Activated T-helper 2 cell treated with anti-CD3 and anti-CD28 coated beads, Interferon-gamma antibody, Interleukin-2, Interleukin-4, amounts not matched to agents 10 μg/mL and 5 μg/mL and 100 μg/mL, durations not matched to agents 14 hours and 24 hours and 36 hours (primary cell): ENCODE measurements around the gene HDAC10. TPM values are rescaled to one million over a fixed set of nuclear protein-coding genes. Genes with fewer than 3 reads are reported as not detected.

Experiments
- DNase-seq: peaks from one replicate; pipeline ENCODE4 v3.0.0; 2021; ENCODE audit warnings: low spot score
- H3K27ac Mint-ChIP-seq: one replicate; pipeline ENCODE4 v1.8.0; 2021; ENCODE audit warnings: mixed read lengths
- H3K27me3 Mint-ChIP-seq: one replicate; pipeline ENCODE4 v1.8.0; 2021; ENCODE audit warnings: low read depth, mixed read lengths
- H3K36me3 Mint-ChIP-seq: one replicate; pipeline ENCODE4 v1.8.0; 2021; ENCODE audit warnings: low read depth, mixed read lengths
- H3K4me1 Mint-ChIP-seq: one replicate; pipeline ENCODE4 v1.8.0; 2021; ENCODE audit warnings: low read depth, mixed read lengths
- H3K4me3 Mint-ChIP-seq: one replicate; pipeline ENCODE4 v1.8.0; 2021; ENCODE audit warnings: low read depth, mild to moderate bottlenecking, moderate library complexity, mixed read lengths
- H3K9me3 Mint-ChIP-seq: one replicate; pipeline ENCODE4 v1.8.0; 2021; ENCODE audit warnings: mixed read lengths
- intact Hi-C: fragments of 100-400 bp; cut with micrococcal nuclease; formaldehyde crosslinking; loops from one replicate; pipeline ENCODE4 v1.15.1; 2023
- total RNA-seq: library from RNA; stranded (reverse); gene quantifications from 2 replicates; pipeline ENCODE4 v1.2.3, GENCODE V29; 2022

Gene HDAC10
- total RNA-seq, 1 donor from 2014 or later = 60.0 TPM

DNA sequence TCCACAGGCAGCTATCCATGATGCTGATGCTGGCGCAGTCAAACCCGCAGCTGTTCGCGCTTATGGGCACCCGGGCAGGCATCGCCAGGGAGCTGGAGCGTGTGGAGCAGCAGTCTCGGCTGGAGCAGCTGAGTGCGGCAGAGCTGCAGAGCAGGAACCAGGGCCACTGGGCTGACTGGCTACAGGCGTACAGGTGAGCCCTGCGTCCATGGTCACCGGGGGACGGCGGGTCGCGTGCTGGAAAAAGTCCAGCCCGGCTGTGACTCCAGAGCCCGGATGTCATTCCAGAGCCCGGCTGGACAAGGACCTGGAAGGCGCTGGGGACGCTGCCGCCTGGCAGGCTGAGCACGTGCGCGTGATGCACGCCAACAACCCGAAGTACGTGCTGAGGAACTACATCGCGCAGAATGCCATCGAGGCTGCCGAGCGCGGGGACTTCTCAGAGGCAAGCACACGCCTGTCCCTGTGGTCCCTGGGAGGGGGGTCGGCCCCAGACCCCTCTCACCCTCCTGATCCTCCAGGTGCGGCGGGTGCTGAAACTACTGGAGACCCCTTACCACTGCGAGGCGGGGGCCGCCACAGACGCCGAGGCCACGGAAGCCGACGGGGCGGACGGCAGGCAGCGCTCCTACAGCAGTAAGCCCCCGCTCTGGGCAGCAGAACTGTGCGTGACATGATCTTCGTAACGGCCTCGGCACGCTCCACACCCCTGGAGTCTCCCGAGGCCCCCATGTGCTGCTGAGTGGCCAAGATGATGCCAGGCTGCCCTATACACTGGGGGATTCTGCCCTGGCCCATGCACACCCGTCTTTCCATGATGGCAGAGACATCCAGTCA is 34.2 kb downstream of the HDAC10 start:
- Mint-ChIP-seq H3K36me3 (peaks cover 48% of the 10 kb centered on the region), H3K27ac (no peak overlapping the region)
- intact Hi-C loops = no loop called here

DNA sequence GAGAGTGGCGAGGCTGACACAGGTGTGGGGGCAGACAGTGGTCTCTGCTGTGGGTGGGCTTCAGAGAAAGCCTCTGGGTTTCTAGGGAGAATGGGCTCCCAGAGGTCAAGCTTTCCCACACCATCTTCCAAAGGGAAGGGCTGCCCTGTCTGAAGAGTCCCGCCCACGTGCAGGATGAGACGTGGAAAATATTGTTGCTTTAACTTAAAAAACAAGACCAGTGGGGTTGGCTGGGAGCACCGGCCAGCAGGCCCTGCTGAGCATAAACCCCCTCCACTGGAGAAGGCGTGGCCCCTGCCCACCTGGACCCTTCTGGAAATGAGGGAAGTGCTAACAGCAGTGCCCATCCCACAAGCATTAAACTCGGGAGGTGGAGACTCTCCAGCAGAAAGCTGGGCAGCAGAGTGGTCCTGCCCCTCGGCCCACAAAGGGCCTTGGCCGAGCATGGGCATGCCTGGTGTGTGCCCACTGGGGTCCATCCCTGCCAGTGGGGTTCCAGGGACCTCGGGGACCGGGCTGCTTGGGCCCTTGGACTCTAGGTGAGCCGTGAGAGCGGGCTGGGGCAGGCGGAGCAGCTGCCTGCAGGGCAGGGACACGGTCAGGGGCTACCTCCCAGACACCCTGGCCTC is 34.9 kb downstream of the HDAC10 start:
- Mint-ChIP-seq H3K4me1 (no peaks in the 10 kb centered on the region), H3K4me3 (no peak overlapping the region), H3K9me3 (no peaks in the 10 kb centered on the region), H3K27me3 (no peaks in the 10 kb centered on the region), H3K27ac (no peak overlapping the region), H3K36me3 (peaks cover 50% of the 10 kb centered on the region)
- DNase-seq = no peak
- intact Hi-C loops = no loop called here

More for the DNA sequence above, 34.2 kb downstream of the HDAC10 start:
- no peak for DNase-seq
- Mint-ChIP-seq H3K4me1 (no peaks in the 10 kb centered on the region), H3K4me3 (no peak overlapping the region), H3K27me3 (no peaks in the 10 kb centered on the region), H3K9me3 (no peaks in the 10 kb centered on the region)

DNA sequence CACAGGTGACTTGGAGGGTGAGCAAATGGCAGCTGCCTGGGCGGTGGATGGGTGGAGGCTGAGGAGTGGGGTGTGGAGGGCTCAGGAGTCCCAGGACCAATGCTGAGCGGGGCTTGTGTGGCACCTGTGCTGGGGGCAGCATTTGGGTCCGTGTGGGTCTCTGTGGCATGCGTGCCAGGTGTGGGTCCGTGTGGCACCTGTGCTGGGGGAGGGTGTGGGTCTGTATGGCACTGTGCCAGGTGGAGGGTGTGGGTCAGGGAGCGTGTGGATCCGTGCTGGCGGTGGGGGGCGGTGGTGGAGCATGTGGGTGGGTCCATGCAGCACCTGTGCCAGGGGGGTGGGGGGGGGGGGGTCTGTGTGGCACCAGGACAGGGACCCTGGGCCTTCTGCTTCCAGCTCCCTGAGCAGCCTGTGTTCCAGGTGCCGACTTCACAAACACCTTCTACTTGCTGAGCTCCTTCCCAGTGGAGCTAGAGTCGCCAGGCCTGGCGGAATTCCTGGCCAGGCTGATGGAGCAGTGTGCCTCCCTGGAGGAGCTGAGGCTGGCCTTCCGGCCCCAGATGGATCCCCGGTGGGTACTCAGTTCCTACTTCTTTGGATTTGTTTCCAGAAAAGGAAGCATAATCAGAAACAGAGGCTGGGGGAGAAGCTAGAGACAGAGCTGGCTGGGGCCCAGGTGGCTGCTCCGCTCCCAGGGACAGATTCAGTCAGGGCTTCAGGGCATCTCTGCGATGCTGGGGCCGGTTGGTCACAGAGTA is 35.6 kb downstream of the HDAC10 start:
- intact Hi-C loops = no loop called here
- DNase-seq = no peak
- Mint-ChIP-seq H3K27me3 (no peaks in the 10 kb centered on the region), H3K36me3 (peaks cover 48% of the 10 kb centered on the region), H3K9me3 (no peaks in the 10 kb centered on the region), H3K4me3 (no peak overlapping the region), H3K27ac (no peak overlapping the region), H3K4me1 (no peaks in the 10 kb centered on the region)

DNA sequence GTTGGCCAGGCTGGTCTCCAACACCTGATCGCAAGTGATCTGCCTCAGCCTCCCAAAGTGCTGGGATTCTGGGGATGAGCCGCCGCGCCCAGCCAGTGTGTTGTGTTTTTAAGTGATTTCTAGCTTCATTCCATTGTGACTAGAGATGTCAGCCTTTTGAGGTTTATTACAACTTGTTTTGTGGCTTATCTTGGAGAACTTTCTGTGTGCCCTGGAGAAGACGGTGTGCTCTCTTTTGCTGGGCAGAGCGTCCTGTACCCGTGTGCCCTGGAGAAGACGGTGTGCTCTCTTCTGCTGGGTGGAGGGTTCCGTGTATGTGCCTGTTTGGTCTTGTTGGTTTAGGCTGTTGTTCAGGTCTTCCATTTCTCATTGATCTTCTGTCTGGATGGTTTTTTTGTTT is 37.8 kb downstream of the HDAC10 start:
- no peak for DNase-seq
- H3K36me3 Mint-ChIP-seq = peaks cover 50% of the 10 kb centered on the region
- no peaks in the 10 kb centered on the region for H3K4me1 Mint-ChIP-seq
- no peak overlapping the region for H3K27ac Mint-ChIP-seq
- H3K4me3 Mint-ChIP-seq = no peak overlapping the region
- H3K27me3 Mint-ChIP-seq = no peaks in the 10 kb centered on the region
- no peaks in the 10 kb centered on the region for H3K9me3 Mint-ChIP-seq
- intact Hi-C loops = no loop called here

DNA sequence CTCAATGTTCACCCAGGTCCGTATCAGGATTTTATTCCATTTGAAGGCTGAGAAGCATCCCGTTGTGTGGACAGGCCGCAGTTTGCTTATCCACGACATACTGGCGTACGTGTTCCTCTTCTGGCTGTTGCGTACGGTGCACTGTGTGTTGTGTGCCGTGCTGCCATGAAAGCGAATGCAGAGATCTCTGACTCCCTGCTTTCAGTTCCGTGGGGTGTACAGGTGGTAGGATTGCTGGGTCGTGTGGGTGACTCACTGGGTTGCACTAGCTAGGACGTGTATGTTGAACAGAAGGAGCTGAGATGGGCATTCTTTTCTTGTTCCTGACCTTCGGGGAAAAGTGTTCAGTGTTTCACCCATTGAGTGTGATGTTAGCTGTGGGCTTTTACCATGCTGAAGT is 39.9 kb downstream of the HDAC10 start:
- Mint-ChIP-seq H3K4me1 (no peaks in the 10 kb centered on the region), H3K27ac (no peak overlapping the region), H3K36me3 (peaks cover 50% of the 10 kb centered on the region), H3K27me3 (no peaks in the 10 kb centered on the region), H3K4me3 (no peak overlapping the region), H3K9me3 (no peaks in the 10 kb centered on the region)
- intact Hi-C loops = no loop called here
- DNase-seq = no peak

DNA sequence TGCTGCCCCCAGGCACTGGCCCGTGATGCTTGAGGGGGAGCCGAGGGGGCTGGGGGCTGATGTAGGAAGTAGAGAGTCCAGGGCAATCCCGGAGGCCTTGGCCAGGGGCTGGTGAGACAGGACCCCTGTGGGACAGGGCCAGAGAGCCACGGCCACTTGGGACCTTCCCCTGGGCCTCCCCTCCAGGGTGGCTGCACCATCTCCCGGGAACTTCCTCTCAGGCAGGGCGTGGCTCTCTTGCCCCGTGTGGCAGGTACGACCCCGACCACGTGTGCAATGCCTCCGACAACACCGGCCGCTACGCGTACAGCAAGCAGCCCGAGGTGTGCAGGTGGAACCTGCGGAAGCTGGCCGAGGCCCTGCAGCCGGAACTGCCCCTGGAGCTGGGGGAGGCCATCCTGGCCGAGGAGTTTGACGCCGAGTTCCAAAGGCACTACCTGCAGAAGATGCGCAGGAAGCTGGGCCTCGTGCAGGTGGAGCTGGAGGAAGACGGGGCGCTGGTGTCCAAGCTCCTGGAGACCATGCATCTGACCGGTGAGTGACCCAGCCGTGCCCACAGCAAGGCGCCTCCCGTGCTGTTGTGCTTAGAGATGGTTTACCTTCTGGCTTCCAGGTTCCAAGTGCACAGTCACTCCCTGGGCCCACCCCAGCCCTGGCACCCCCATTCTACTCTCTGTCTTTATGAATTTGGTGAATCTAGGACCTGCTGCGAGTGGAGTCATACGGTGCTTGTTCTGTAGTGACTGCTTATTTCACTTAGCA is 40.5 kb downstream of the HDAC10 start:
- Mint-ChIP-seq H3K36me3 (peaks cover 46% of the 10 kb centered on the region), H3K4me3 (no peak overlapping the region), H3K4me1 (no peaks in the 10 kb centered on the region), H3K27ac (no peak overlapping the region), H3K27me3 (no peaks in the 10 kb centered on the region), H3K9me3 (no peaks in the 10 kb centered on the region)
- DNase-seq = no peak
- intact Hi-C loops = loop anchor here (1.0 kb wide), 1 partner anchor 61 kb away; no protein-coding TSS in a partner anchor

DNA sequence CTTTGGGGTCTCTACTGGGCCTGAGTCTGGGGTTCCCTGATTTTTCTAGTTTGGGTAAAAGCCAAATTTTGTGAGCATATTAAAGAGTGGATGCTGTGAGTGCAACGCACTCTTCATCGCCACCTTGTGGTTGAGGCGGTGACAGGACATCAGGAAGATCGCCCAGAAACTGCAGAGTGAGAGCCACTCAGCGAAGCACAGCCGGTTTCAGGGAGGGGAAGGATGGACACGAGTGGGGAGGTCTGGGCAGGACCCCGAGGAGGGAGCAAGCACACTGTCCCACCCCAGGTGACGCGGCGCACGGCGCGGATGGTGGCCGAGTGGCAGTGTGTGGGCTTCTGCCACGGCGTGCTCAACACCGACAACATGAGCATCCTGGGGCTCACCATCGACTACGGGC is 41.2 kb downstream of the HDAC10 start:
- intact Hi-C loops = loop anchor here (1.0 kb wide), 1 partner anchor 61 kb away; no protein-coding TSS in a partner anchor
- Mint-ChIP-seq H3K27me3 (no peaks in the 10 kb centered on the region), H3K4me3 (no peak overlapping the region), H3K4me1 (no peaks in the 10 kb centered on the region), H3K9me3 (no peaks in the 10 kb centered on the region), H3K36me3 (peaks cover 47% of the 10 kb centered on the region), H3K27ac (peak overlapping the region; percentile 0)
- DNase-seq = peak; percentile 55

DNA sequence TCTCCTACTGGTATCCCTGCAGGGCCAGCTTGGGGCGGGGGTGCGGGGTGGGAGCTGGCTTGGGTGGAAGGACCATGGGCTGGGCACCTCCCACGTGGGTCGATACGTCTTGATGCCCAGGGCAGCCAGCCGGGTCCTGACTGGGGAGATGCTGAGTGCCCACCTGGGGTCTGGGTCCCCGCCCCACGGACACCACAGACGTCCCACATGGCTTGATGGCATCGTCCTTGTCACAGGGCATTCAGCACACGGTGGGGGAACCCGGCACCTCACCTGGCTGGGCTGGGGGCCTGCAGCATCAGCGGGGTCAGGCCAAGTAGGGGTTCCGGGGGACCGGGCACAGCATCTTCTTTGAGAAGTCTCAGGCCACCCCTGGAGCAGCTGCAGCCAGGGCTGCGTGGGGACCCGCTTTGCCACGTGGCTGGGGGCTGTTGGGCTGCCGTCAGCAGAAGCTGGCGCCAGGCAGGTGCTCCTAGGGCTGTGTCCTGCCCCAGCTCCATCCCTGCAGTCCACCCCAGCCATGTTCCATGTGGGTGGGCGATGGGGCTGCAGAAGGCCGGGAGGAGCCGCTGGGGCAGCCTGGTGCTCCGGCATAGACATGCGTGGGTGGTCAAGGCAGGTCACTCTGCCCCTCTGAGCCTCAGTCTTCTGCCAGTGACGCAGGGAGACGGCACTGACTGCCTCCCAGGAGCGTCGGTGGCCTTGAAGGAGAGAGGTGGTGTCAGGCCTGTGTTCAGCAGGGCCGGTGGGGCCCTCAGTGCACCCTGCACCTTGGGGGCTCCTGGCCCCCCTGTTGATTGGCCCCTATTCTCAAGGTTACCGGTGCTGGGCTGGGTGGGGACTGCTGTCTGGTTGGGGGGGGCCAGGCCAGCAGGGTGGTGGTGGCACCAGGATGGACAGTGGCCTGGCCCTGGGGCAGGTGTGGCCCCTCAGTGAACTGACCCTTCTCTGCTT is 41.8 kb downstream of the HDAC10 start:
- Mint-ChIP-seq H3K27ac (peak overlapping the region; percentile 0), H3K36me3 (peaks cover 46% of the 10 kb centered on the region), H3K27me3 (no peaks in the 10 kb centered on the region), H3K4me1 (no peaks in the 10 kb centered on the region), H3K9me3 (no peaks in the 10 kb centered on the region), H3K4me3 (no peak overlapping the region)
- intact Hi-C loops = no loop called here
- no peak for DNase-seq

DNA sequence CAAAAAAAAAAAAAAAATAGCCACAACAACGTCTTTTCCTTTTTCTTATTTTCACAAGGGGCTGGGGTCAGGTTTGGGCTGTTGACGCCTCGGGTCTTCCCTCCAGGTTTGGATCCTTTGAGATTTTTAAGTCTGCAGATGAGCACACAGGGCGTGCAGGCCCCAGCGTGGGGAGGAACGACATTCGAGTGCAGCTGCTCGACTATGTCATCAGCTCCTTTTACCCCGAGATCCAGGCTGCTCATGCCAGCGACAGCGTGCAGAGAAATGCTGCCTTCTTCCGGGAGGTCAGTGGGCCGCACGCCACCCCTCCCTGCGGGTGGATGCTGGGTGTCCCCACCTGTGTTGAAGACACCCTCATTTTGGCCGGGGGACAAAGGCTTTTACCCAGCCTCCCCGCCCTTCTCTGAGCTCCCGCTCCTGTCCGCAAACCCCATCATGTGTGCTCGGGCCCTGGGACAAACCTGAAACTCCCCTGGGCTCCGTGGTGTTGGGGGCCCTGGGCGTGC is 42.6 kb downstream of the HDAC10 start:
- peaks cover 48% of the 10 kb centered on the region for H3K36me3 Mint-ChIP-seq
- DNase-seq = no peak
- no peak overlapping the region for H3K27ac Mint-ChIP-seq
- no peak overlapping the region for H3K4me3 Mint-ChIP-seq
- peaks cover 2% of the 10 kb centered on the region for H3K4me1 Mint-ChIP-seq
- intact Hi-C loops = no loop called here
- H3K9me3 Mint-ChIP-seq = no peaks in the 10 kb centered on the region
- H3K27me3 Mint-ChIP-seq = no peaks in the 10 kb centered on the region

DNA sequence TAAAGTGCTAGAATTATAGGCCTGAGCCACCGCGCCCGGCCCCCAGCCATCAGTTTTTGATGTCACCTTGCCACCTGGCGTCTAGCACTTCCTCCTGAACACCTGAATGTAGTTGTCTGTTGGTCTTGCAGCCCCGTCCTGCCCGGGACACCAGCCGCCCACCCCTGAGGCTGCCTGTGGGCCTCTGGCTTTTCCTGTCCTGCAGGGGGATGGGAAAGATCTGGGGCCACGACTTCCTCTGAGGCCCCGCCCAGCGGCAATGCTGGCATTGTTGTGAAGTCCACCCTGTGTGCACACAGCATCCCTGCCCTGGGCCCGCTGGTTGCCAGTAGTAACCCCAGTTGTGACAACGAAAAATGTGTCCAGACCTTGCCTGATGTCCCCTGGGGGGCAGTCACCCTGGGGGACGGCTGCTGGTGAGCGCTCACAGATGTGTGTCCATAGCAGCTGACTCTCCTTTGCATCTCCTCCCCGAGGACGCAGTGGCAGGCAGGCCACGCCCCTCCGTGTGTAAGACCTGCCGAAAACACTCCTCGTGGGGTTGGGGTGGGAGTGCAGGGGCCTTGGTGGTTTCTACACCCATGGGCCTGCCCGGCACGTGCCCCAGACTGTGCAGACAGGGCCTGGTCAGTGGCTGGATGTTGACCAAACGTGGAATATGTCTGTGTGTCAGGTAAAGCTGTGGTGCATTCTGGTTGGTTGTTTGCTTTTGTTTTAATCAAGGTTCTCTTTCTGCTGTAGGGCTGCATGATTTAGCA is 43.5 kb downstream of the HDAC10 start:
- Mint-ChIP-seq H3K27ac (no peak overlapping the region), H3K4me3 (no peak overlapping the region), H3K36me3 (peaks cover 44% of the 10 kb centered on the region), H3K27me3 (no peaks in the 10 kb centered on the region), H3K4me1 (peaks cover 3% of the 10 kb centered on the region), H3K9me3 (no peaks in the 10 kb centered on the region)
- intact Hi-C loops = no loop called here
- no peak for DNase-seq

DNA sequence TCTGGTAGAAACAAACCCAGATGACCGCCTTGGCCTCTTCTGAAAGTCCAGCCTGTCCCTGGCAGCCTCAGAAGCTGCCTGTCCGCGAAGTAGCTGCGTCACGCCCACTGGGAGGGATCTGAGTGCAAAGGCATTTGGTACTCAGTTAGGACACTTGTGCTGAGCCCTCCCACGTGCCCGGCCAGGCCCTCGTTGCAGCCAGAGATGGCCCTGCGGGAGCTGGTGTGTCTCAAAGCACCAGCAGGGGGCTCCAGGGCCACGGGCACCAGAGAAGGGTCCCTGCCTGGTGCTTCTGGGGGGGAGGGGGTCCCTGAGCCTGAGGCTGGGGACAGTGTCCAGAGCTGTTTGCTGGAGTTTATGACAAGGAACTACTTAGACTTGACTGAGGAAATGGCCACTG is 44.5 kb downstream of the HDAC10 start:
- Mint-ChIP-seq H3K36me3 (peaks cover 38% of the 10 kb centered on the region), H3K4me3 (no peak overlapping the region), H3K4me1 (peaks cover 9% of the 10 kb centered on the region), H3K27ac (no peak overlapping the region), H3K9me3 (no peaks in the 10 kb centered on the region), H3K27me3 (no peaks in the 10 kb centered on the region)
- intact Hi-C loops = no loop called here
- no peak for DNase-seq
